ENCODE data around the gene PPP4R3A.

DNA sequence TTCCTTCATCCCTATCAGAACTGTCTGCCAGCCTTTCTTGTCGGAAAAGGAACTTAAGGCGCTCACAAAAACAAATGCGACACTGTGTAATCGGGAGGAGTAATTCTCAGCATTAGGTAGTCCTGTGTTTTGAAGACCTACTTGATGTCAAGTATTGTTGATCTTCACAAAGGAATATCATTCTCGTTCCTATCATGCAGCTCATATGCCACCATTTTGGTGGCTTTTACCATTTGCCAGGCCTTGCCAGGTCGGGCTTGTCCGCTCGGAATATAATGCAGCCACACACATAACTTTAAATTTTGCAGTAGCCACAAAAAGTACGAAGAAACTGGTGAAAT, 903 bp upstream of the PPP4R3A start:
- TF ChIP-seq CTCF (tag by site-specific recombination; IDR thresholded peaks at IDR 0.05): no peak
- no peak for TF ChIP-seq ZFHX2 (tag by site-specific recombination; conservative IDR thresholded peaks at IDR 0.05)
- TF ChIP-seq ZEB2 (tag by site-specific recombination; IDR thresholded peaks at IDR 0.05): no peak
- no peak for TF ChIP-seq ZNF488 (tag by site-specific recombination; IDR thresholded peaks at IDR 0.05)
- no peak for TF ChIP-seq ZNF23 (tag by site-specific recombination; IDR thresholded peaks at IDR 0.05; ENCODE audit: borderline replicate concordance)
- no peak for TF ChIP-seq ZNF175 (tag by site-specific recombination; IDR thresholded peaks at IDR 0.05)
- no peak for TF ChIP-seq ZNF140 (tag by site-specific recombination; IDR thresholded peaks at IDR 0.05)
- no peak for TF ChIP-seq ZNF274 (IDR thresholded peaks at IDR 0.05; ENCODE audit: low read length)
- no peak for TF ChIP-seq ZNF274 (tag by site-specific recombination; IDR thresholded peaks at IDR 0.05; ENCODE audit: borderline replicate concordance)
- TF ChIP-seq ZNF24 (tag by site-specific recombination; IDR thresholded peaks at IDR 0.05): no peak
- no peak for TF ChIP-seq ZBTB7A (tag by site-specific recombination; IDR thresholded peaks at IDR 0.05; ENCODE audit: low read depth)
- TF ChIP-seq GLI2 (tag by site-specific recombination; IDR thresholded peaks at IDR 0.05; ENCODE audit: borderline replicate concordance, low read depth): no peak
